ENCODE results near the gene MKS1.

Gene MKS1

DNA sequence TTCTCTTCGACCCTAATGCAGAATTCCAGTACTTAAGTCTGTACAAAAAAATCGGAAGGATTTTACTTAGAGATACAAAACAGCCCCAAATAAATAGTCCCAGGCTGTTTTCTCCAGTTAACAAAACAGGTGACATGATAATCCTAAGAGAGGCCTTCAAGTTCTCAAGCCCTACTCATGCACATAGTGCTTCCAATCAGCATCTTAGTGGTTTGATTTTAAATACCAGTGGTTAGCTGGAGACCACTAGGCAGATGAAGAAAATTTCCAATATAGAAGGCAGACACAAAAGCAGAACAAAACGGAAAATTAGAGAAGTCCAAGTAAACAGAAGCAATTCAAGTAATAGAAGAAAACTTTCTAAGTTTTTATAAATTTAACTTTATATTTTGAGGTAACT lies 57.5 kb downstream of the MKS1 start:
- no peak for DNase-seq (ENCODE audit: low read depth)

DNA sequence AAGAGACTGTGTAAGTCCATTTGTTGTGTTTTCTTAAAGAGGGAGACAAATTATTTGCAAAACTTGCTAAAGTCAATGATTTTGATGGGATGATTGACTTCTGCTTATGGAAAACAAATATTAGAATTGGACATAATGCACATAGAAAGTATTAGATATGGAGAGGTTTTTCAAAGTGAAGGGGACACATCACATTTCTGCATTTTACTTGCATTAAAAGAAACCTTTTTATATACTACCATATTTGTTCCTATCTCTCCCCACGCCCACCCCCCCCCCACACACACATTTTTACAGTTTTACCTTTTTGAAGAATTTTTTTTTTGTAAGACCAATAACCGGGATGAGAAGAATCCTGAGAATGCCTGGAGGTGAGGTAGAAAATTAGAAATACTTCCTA lies 60.9 kb downstream of the MKS1 start:
- no peak for DNase-seq (ENCODE audit: low read depth)

DNA sequence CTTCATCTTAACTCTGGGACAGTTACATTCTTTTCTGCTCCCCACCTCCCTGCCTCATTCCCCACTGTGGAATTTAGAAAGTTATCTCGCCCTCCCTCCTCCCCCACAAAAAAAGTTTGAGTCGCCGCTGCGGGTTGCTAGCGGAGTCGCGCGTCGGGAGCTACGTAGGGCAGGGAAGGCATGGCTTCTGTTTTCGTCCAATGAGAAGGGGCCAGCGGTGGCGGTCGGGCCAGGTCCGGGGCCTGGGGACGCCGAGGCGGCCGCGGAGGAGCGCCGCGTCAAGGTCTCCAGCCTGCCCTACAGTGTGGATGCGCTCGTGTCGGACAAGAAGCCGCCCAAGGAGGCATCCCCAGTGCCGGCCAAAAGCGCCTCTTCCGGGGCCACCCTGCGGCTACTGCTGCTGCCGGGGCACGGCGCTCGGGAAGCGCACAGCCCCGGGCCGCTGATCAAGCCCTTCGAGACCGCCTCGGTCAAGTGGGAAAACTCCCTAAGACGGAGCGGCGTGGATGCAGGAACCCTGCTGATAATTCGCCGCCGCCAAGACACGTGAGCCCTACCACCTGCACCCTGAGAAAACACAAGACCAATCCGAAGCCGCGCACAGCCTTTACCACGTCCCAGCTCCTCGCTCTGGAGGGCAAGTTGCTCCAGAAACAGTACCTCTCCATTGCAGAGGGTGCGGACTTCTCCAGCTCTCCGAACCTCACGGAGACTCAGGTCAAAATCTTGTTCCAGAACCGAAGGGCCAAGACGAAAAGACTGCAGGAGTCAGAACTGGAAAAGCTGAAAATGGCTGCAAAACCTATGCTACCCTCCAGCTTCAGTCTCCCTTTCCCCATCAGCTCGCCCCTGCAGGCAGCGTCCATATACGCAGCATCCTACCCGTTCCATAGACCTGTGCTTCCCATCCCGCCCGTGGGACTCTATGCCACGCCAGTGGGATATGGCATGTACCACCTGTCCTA lies 61.9 kb downstream of the MKS1 start:
- no peak for DNase-seq (ENCODE audit: low read depth)
